GM12865 (cell line): Measurements from ENCODE around the gene SULT4A1.

Experiments used
- DNase-seq: peaks from one replicate; pipeline ENCODE4 v3.0.0; 2010; ENCODE audit warnings: low read depth
- H3K4me3 ChIP-seq: 2 replicates; pipeline ENCODE4 v1.5.1; 2011; ENCODE audit warnings: mild to moderate bottlenecking, low read depth, low read length, control low read depth
- TF ChIP-seq, protein P1 (sequence below): IDR thresholded peaks from 2 replicates; pipeline ENCODE4 v1.5.1; 2011; ENCODE audit warnings: low read length, control low read depth, low read depth, inconsistent platforms; ENCODE audit not compliant: insufficient read depth; ENCODE audit errors: missing control alignments

SULT4A1 gene

DNA sequence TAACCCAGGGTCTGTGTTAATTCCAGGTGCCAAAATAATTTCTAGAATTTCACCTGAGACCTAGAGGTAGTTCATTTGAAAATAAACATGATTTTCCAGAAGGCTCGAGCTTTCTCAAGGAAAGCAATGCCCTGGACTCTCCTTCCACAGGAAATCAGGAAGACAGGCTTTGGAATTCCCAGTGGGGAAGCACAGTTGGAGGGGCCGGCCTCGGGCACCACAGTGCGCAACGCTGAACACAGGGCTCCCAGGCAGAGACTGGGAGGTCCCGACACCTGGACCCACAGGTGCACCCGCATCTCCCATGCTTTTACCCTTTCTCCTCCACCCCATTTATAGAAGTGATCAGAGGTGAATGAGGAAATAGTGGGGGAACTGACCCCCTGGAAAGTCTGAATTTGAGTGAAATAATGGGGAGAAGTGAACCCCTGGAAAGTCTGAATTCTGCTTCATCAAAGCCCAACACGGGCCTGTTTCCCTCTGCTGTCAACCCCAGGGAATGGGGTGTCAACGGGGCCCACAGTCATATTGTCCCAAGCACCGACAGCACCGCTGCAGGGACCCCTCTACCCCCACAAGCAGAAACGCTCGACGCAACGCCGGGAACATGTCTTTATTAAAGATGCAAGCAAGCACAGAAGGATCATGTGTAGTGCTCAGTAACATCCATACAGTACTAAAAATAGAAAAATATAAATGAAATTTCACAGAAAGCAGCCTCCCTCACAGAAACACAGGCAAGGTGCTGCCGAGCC is 38.2 kb downstream of the SULT4A1 start:
- no peak for DNase-seq
- TF ChIP-seq, protein P1, sequence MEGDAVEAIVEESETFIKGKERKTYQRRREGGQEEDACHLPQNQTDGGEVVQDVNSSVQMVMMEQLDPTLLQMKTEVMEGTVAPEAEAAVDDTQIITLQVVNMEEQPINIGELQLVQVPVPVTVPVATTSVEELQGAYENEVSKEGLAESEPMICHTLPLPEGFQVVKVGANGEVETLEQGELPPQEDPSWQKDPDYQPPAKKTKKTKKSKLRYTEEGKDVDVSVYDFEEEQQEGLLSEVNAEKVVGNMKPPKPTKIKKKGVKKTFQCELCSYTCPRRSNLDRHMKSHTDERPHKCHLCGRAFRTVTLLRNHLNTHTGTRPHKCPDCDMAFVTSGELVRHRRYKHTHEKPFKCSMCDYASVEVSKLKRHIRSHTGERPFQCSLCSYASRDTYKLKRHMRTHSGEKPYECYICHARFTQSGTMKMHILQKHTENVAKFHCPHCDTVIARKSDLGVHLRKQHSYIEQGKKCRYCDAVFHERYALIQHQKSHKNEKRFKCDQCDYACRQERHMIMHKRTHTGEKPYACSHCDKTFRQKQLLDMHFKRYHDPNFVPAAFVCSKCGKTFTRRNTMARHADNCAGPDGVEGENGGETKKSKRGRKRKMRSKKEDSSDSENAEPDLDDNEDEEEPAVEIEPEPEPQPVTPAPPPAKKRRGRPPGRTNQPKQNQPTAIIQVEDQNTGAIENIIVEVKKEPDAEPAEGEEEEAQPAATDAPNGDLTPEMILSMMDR = no peak
- H3K4me3 ChIP-seq = no peak overlapping the region

DNA sequence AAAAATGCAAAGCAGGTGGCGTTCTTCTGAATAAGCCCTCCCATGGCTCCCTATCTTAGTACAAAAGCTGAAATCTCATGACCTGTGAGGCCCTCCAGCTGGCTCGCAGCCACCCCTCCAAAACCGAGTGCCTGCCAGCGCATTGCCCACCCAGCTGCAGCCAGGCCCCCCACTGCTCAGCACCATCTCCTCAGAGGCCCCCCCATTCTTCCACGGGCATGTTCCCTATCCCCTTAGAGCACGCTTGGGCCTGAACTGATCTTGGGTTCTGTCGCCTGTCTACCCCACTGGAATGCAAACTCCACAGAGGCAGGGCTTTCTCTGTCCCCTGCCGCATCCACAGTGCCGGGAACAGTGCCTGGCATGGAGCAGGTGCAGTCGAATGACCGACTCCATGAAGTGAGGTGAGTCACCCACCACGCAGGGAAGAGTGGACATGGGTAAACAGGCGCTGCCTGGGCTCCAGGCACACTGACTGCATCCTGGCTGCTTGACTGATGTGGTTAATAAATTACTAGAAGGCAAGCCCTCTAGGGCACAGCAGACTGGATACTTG is 38.9 kb downstream of the SULT4A1 start:
- TF ChIP-seq, protein P1 = no peak
- no peak overlapping the region for H3K4me3 ChIP-seq
- DNase-seq = no peak

DNA sequence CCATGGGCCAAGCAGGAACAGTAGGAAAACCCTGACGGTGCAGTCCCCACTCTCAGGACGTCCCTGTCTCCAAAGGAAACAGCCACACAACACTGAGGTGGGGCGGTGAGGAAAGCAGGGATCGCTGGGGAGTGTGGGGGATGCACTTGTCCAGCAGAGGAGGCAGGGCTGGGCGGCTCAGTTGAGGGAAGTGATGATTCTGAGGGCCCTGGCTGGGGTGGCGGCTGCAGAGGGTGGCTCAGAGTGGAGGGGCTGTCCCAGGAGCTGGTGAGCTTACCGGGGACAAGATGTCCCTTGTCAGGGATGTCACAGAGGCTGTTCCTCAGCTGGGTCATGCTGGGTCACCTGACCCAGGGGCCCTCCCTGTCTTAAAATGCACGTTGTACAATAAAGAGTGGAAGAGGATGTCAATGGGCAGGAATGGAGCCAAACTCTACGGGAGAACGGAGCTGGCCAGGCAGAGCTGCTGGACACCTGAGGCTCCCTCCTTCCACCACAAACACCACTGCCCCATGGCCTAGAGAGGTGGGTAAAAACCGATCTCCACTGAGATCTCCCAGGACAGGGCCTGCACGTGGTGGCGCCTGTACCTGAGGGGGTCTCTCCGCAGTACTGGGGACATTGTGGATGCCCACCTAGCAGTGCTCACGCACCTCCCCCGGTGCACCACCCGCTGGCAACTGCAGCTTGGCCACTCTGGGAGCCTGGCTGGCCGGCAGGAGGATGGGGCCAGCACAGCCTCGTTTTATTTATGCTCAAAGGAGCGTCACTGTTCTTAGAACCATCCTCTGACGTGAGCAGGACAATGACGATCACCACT is 40.5 kb downstream of the SULT4A1 start:
- TF ChIP-seq, protein P1 = no peak
- DNase-seq = no peak
- no peak overlapping the region for H3K4me3 ChIP-seq

DNA sequence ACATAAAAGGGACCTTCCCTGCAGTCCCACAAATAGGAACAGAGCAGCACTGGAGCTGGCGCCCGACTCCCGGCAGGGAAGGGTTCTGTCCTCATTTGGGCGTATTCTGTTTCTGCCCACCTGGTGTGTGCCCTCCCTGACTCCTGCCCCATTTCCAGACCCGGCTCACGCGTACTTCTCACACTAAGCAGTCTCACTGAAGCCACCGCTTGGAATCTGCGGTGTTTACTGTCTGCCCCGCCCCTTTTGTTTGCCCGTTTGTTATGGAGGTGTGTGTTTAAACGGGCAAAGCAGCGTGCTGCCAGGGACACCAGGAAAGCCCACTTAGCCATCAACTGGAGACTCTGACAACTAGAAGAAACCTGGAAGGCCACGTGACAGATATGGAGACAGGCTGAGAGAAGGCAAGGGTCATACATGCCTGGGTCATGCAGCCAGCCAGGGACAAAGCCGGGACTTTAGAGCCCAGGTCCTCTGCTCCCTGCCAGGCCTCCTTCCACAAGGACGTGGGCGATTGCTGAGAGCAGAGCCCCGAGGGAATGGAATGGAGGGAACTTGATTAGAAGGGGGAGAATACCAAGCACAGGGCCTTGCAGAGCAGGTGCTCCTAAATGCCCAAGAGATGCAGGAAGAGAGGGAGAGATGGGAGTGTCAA is 41.5 kb downstream of the SULT4A1 start:
- no peak overlapping the region for H3K4me3 ChIP-seq
- TF ChIP-seq, protein P1 = no peak
- no peak for DNase-seq

DNA sequence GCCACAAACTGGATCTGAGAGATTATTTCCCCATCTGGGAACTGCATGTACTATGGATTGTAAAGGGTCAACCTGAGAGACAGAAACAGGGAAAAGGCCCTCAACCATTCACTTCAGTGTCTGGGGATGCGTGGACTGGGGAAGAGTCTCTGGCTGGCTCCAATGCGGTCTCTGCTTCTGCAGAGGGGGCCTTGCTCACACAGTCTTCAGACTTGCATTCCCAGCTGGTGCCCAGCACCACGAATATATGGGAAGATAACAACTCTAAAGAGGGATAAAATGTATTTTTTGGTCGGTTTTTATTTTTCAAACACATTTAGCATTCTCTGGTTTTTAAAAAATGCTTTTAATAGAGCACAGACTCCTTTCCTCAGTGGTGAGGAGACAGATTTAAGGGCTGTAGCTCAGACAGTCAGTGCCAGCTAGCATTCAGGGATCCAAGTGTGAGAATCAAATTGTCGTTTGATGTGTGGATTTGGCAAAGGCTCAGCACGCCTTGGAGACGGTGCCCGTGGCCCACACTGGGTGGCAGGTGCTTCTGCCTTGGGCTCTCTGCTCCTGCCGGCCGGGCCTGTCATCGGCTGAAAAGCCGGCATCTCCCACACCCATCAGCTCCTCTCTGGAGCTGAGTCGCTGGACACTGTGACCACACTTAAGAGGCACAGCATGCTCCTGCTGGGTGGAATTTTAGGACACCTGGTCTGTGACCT is 42.2 kb downstream of the SULT4A1 start:
- TF ChIP-seq, protein P1 = no peak
- no peak overlapping the region for H3K4me3 ChIP-seq
- DNase-seq = no peak

DNA sequence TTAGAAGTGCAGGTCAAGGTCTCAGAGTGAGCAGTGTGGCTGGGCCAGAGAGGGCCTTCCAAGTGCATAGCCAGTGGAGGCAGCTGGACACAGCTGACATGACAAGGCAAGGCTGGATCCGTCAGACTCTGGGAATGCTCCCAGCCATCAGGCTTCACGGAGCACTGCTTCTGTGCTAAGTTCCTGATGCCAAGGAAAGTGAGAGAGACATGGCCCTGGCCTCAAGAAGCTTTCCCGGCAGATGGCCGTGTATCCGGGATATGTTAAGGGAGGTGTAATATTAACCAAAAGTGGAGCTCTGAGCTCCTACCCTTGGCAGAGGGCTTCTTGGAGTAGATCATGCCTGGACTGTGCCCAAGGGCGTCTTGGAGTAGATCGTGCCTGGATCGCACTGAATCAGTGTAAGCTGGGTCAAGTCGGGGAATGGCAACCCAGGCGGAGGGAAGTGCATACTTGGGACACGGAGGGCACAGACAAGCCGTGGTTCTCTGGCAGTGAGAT is 42.8 kb downstream of the SULT4A1 start:
- no peak for DNase-seq
- TF ChIP-seq, protein P1 = no peak
- H3K4me3 ChIP-seq = no peak overlapping the region
